Colonic mucosa (tissue), 4 donors: ENCODE results near the gene CD164L2. TPM values are rescaled to one million over a fixed set of nuclear protein-coding genes. Genes with fewer than 3 reads are reported as not detected.

Experiments
- DNase-seq: peaks from one replicate; pipeline ENCODE4 v3.0.0-alpha.2; 2020
- H3K27ac ChIP-seq: fragments of 200-600 bp; one replicate; pipeline ENCODE4 v1.8.0; 2021
- H3K27me3 ChIP-seq: fragments of 200-600 bp; one replicate; pipeline ENCODE4 v1.8.0; 2021
- H3K36me3 ChIP-seq: fragments of 200-600 bp; one replicate; pipeline ENCODE4 v1.8.0; 2021
- H3K4me1 ChIP-seq: fragments of 200-600 bp; one replicate; pipeline ENCODE4 v1.8.0; 2021; ENCODE audit warnings: mild to moderate bottlenecking
- H3K4me3 ChIP-seq: fragments of 200-600 bp; one replicate; pipeline ENCODE4 v1.8.0; 2021
- H3K9ac ChIP-seq, 2 donors: one replicate each; pipeline ENCODE4 v1.7.0; 2013; ENCODE audit warnings: control low read depth in 2 of 2, low read depth in 2 of 2, low read length in 2 of 2
- H3K9me3 ChIP-seq: fragments of 200-600 bp; one replicate; pipeline ENCODE4 v1.8.0; 2021
- intact Hi-C: fragments of 100-400 bp; cut with DNase I; formaldehyde crosslinking; loops from one replicate; pipeline ENCODE4 v1.14.1; 2022
- total RNA-seq, 2 donors: library from RNA; stranded (reverse); fragmentation: NEBNext Ultra II Directional in 1 of 2; extraction: Animal tissue kit (Norgen Biotek cat#: 25700) in 1 of 2; gene quantifications; one replicate each; pipeline ENCODE4 v1.2.1, GENCODE V29; 2021
- TF ChIP-seq, protein P1 (sequence below): fragments of 200-600 bp; IDR thresholded peaks from one replicate; pipeline ENCODE4 v1.8.0; 2022; ENCODE audit warnings: antibody characterized with exemption, mild to moderate bottlenecking
- donor health status: healthy.
- donor health status: DM: no; HTN: no; CAD: no.
- donor health status: DM: no; HTN: no; CAD: no.

The CD164L2 gene
- total RNA-seq, 2 donors from 2014 or later = 0.69 to 1.7 TPM

DNA sequence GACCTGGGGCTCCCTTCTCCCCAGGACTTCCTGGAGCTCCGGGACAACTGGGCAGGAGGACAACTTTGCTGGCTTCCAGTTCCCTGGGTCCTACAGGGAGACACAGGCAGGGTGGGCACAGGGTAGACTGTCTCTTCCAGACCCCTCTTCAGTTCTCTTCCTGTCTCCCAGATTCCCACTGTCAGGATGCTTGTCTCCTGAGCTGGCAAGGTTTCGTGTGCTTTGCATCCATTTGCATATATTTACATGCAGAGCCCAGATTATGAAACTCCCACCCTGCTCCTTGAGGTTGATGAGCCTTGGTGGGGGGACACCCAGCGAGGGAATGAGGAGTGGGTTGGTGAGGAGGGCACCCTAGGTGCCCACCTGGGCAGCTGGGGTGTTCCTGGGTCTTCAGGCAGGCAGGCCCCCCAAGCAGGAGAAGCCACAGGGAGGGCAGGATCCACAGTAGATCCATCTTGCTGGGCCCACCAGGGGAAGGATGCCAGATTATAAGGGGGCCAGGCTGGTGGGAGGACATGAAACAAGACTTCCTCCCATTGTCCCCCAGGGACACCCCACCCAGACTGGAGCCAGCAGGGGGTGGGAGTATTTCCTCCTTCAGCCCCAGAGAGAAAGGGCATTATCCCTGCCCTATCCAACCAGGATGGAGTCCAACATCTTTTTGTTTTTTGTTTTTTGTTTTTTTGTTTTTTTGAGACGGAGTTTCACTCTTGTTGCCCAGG is 8.6 kb downstream of the CD164L2 start, which contains the start of gene FCN3:
FCN3 (minus strand) TSS at position 463 of the 725 bp plus-strand sequence; CDS start at position 457, 6 bp downstream.
- no peak within 1 kb of the TSS for H3K9ac ChIP-seq
- no peak within 1 kb of the TSS for H3K27ac ChIP-seq

DNA sequence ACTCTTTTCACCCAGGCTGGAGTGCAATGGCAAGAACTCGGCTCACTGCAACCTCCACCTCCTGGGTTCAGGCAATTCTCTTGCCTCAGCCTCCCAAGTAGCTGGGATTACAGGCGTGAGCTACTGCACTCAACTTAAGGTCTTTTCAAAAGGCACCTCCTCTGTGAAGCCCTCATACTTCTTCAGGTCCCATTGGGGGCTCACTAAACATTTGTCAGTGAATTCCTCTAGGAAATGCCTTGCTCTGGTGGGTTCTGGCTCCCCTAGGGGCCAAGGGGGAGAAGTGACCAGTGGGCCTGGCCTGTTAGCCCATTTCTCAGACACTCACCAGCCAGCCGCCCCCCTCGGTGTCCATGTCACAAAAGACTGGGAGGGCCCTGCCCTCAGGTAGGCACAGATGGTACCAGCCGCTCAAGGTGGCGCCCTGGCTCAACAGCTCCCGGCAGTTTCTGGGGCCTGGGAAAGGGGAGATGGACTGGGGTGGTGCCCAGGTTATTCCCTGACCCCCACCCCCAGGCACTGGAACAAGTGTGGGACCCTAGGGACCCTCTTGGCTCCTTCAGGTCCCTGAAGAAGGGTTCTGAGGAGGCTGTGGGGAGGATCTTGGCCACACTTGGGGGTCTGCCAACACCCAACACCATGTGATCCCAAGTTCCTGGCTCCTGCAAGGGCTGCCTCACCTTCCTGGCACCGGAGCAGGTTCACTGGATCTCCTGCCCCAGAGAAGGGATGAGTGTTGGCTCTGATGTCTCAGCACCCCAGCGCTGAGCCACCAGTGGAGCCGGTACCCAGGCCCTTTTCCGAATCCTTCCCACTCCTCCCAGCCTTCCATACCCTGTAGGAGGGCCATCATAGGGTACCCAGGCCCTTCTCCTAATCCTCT is 10.1 kb downstream of the CD164L2 start:
- Histone ChIP-seq H3K27me3 (no peaks in the 10 kb centered on the region), H3K4me1 (no peaks in the 10 kb centered on the region), H3K27ac (no peak overlapping the region), H3K36me3 (no peaks in the 10 kb centered on the region), H3K4me3 (no peak overlapping the region), H3K9me3 (no peaks in the 10 kb centered on the region), H3K9ac (no peak overlapping the region)
- intact Hi-C loops = no loop called here
- TF ChIP-seq, protein P1, sequence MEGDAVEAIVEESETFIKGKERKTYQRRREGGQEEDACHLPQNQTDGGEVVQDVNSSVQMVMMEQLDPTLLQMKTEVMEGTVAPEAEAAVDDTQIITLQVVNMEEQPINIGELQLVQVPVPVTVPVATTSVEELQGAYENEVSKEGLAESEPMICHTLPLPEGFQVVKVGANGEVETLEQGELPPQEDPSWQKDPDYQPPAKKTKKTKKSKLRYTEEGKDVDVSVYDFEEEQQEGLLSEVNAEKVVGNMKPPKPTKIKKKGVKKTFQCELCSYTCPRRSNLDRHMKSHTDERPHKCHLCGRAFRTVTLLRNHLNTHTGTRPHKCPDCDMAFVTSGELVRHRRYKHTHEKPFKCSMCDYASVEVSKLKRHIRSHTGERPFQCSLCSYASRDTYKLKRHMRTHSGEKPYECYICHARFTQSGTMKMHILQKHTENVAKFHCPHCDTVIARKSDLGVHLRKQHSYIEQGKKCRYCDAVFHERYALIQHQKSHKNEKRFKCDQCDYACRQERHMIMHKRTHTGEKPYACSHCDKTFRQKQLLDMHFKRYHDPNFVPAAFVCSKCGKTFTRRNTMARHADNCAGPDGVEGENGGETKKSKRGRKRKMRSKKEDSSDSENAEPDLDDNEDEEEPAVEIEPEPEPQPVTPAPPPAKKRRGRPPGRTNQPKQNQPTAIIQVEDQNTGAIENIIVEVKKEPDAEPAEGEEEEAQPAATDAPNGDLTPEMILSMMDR = no peak
- no peak for DNase-seq

More for the DNA sequence above, 8.6 kb downstream of the CD164L2 start, which contains the start of gene FCN3:
- Histone ChIP-seq H3K4me3 (no peak within 1 kb of the TSS), H3K4me1 (no peaks in the 10 kb centered on the region), H3K9me3 (no peaks in the 10 kb centered on the region), H3K27me3 (no peaks in the 10 kb centered on the region), H3K36me3 (no peaks in the 10 kb centered on the region)
- intact Hi-C loops = no loop called here
- DNase-seq = no peak
- TF ChIP-seq, protein P1 = no peak

DNA sequence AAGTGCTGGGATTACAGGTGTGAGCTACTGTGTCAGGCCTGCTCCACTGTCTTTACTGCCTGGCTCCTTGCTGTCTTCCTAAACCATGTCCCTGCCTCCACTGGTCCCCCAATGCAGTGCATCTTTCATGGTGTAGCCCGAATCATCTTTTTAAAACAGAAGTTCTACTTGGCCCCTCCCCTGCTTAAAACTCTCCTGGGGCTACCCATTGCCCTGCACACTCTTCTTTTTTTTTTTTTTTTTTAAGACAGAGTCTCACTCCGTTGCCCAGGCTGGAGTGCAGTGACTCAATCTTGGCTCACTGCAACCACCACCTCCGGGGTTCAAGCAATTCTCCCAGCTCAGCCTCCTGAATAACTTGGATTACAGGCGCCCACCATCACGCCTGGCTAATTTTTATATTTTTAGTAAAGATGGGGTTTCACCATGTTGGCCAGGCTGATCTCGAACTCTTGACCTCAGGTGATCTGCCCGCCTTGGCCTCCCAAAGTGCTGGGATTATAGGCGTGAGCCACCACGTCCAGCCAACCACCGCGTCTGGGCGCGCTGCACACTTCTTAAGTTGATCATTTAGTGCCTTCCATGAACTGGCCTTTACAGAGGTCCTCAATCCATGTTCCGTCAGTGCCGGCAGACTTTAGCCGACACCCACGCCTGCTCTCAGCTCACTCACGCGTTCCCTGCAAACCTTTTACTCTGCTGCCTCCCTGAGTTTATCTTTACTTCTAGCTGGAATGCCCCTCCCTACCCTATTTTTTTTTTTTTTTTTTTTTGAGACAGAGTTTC is 10.9 kb downstream of the CD164L2 start:
- no peak for DNase-seq
- Histone ChIP-seq H3K9me3 (no peaks in the 10 kb centered on the region), H3K4me3 (no peak overlapping the region), H3K4me1 (peaks cover under 1% of the 10 kb centered on the region), H3K27me3 (no peaks in the 10 kb centered on the region), H3K27ac (no peak overlapping the region), H3K9ac (no peak overlapping the region), H3K36me3 (no peaks in the 10 kb centered on the region)
- intact Hi-C loops = no loop called here
- TF ChIP-seq, protein P1 = no peak

DNA sequence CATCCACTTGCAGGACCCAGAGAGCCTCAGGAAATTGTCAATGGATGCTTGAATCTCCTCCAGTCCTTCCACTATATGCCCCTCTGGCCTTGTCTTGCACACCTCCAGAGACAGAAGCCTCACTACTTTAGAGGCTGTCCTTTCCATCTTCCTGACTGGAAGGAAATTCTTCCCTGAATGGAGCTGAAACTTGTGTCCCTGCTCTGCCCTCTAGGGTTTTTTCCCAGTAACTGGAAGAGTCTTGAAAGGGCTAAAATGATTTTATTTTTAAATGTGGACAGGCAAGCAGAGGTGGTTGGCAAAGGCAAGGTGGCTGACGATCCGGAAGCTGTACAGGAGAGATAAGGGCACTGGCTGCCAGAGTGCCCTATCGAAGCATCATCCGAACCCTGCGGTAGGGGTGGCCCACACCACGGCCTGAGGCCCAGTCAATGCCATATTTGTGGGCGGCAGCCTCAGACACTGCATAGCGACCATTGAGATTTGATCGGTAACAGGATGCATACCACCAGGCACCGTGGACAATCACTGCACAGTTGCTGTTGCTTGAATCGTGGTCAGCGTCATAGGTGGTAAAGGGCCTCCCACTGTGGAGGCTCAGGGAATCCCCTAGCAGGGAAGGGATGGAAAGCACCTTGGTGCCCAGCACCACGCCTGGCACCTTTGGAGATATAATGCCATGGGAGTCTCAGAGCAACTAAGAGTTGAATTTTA is 14.1 kb downstream of the CD164L2 start:
- Histone ChIP-seq H3K4me3 (no peak overlapping the region), H3K4me1 (peaks cover 4% of the 10 kb centered on the region), H3K9ac (no peak overlapping the region), H3K36me3 (no peaks in the 10 kb centered on the region), H3K9me3 (no peaks in the 10 kb centered on the region), H3K27ac (no peak overlapping the region), H3K27me3 (no peaks in the 10 kb centered on the region)
- intact Hi-C loops = no loop called here
- TF ChIP-seq, protein P1 = no peak
- DNase-seq = no peak
